Measurements from ENCODE around the gene ETFA.

ETFA gene

GRCh38 chr15:76222159-76222558 lies 89.1 kb downstream of the ETFA start:
- Histone ChIP-seq H3K27ac (ENCODE audit: low read length) (no peak overlapping the region), H3K36me3 (replicated peaks; ENCODE audit: insufficient read depth, low read length) (no peaks in the 10 kb centered on the region; the same call in 1 of the 2 replicates), H3K27me3 (replicated peaks; ENCODE audit: insufficient read depth, low read length) (no peaks in the 10 kb centered on the region), H3K4me1 (ENCODE audit: low read length) (peaks cover 46% of the 10 kb centered on the region), H3K9me2 (replicated peaks; ENCODE audit: insufficient read depth, low read length) (no peaks in the 10 kb centered on the region), H3K79me2 (ENCODE audit: low read length) (peaks cover 18% of the 10 kb centered on the region; the same call in 1 of the 2 replicates), H3K4me2 (ENCODE audit: low read depth, low read length) (no peak overlapping the region), H3K9ac (ENCODE audit: low read length) (no peak overlapping the region), H4K20me1 (ENCODE audit: insufficient read depth, low read length) (no peaks in the 10 kb centered on the region), H3F3A (ENCODE audit: insufficient read depth, low read length) (peaks cover 22% of the 10 kb centered on the region), H2AFZ (ENCODE audit: low read length) (no peak overlapping the region), H3K4me3 (ENCODE audit: low read length) (no peak overlapping the region), H3K9me3 (replicated peaks; ENCODE audit: insufficient read depth, low read length) (no peaks in the 10 kb centered on the region)
- no peak for DNase-seq
- TF ChIP-seq EZH2phosphoT487 (IDR thresholded peaks at IDR 0.05; ENCODE audit: low read length) (no peak), EZH2 (optimal IDR thresholded peaks at IDR 0.05; ENCODE audit: low read depth, low read length) (no peak)
- TF ChIP-seq, protein P1, sequence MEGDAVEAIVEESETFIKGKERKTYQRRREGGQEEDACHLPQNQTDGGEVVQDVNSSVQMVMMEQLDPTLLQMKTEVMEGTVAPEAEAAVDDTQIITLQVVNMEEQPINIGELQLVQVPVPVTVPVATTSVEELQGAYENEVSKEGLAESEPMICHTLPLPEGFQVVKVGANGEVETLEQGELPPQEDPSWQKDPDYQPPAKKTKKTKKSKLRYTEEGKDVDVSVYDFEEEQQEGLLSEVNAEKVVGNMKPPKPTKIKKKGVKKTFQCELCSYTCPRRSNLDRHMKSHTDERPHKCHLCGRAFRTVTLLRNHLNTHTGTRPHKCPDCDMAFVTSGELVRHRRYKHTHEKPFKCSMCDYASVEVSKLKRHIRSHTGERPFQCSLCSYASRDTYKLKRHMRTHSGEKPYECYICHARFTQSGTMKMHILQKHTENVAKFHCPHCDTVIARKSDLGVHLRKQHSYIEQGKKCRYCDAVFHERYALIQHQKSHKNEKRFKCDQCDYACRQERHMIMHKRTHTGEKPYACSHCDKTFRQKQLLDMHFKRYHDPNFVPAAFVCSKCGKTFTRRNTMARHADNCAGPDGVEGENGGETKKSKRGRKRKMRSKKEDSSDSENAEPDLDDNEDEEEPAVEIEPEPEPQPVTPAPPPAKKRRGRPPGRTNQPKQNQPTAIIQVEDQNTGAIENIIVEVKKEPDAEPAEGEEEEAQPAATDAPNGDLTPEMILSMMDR (IDR thresholded peaks at IDR 0.05; ENCODE audit: low read length): no peak

DNA sequence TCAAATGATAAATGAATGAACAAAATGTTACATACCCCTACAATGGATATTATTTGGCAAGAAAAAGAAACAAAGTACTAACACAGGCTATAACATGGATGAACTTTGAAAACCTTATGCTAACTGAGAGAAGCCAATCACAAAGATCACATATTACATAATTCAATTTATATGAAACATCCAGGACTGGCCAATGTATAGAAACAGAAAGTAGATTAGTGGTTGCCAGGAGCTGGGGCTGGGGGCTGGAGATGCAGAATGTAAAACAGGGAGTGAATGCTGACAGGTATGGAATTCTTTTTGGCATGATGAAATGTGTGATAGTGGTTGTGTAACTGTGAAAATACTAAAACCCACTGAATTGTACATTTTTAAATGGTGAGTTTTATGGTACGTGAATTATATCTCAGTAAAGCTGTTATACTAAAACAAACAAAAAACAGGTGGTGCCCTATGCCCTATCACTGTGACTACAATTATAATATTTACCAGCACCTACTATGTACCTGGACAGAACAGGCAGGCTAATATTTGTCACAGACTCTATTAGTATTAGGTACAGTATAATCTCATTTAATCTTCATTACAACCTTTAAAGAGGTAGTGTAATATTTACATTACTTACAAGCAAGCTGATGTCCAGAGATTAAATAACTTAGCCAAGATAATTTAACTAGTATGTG lies 90.0 kb downstream of the ETFA start:
- Histone ChIP-seq H3F3A (ENCODE audit: insufficient read depth, low read length) (peaks cover 22% of the 10 kb centered on the region), H3K27ac (ENCODE audit: low read length) (no peak overlapping the region), H2AFZ (ENCODE audit: low read length) (no peak overlapping the region), H3K4me3 (ENCODE audit: low read length) (no peak overlapping the region), H4K20me1 (ENCODE audit: insufficient read depth, low read length) (no peaks in the 10 kb centered on the region), H3K9me2 (replicated peaks; ENCODE audit: insufficient read depth, low read length) (no peaks in the 10 kb centered on the region), H3K9ac (ENCODE audit: low read length) (no peak overlapping the region), H3K79me2 (ENCODE audit: low read length) (peaks cover 18% of the 10 kb centered on the region; the same call in 1 of the 2 replicates), H3K4me2 (ENCODE audit: low read depth, low read length) (no peak overlapping the region), H3K9me3 (replicated peaks; ENCODE audit: insufficient read depth, low read length) (no peaks in the 10 kb centered on the region), H3K36me3 (replicated peaks; ENCODE audit: insufficient read depth, low read length) (no peaks in the 10 kb centered on the region; the same call in 1 of the 2 replicates), H3K27me3 (replicated peaks; ENCODE audit: insufficient read depth, low read length) (no peaks in the 10 kb centered on the region), H3K4me1 (ENCODE audit: low read length) (peaks cover 47% of the 10 kb centered on the region)
- no peak for DNase-seq
- TF ChIP-seq, protein P1 (IDR thresholded peaks at IDR 0.05; ENCODE audit: low read length): no peak
- TF ChIP-seq EZH2 (optimal IDR thresholded peaks at IDR 0.05; ENCODE audit: low read depth, low read length) (no peak), EZH2phosphoT487 (IDR thresholded peaks at IDR 0.05; ENCODE audit: low read length) (no peak)

DNA sequence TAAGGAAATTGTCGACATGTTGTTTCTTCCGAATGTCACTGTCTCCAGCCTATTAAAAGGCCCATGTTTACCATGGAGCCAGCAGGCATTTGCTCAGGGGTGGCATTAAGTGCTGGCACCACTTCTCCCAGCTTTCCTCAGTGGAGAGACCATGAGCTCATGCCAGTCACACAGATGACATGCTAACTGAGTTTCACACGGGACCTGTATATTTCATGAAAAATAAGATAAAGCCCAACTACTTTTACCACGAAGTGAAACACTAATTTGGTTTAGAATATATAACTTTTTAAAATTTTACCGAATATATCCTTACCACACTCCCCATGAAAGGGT lies 93.4 kb downstream of the ETFA start:
- no peak overlapping the region for H2AFZ ChIP-seq (ENCODE audit: low read length)
- TF ChIP-seq, protein P1 (IDR thresholded peaks at IDR 0.05; ENCODE audit: low read length): no peak
- TF ChIP-seq EZH2phosphoT487 (IDR thresholded peaks at IDR 0.05; ENCODE audit: low read length) (no peak), EZH2 (optimal IDR thresholded peaks at IDR 0.05; ENCODE audit: low read depth, low read length) (no peak)
- H3K27me3 ChIP-seq (replicated peaks; ENCODE audit: insufficient read depth, low read length): no peaks in the 10 kb centered on the region
- no peak overlapping the region for H3K4me3 ChIP-seq (ENCODE audit: low read length)
- H3K9ac ChIP-seq (ENCODE audit: low read length): no peak overlapping the region
- no peaks in the 10 kb centered on the region for H3K9me2 ChIP-seq (replicated peaks; ENCODE audit: insufficient read depth, low read length)
- no peak for DNase-seq
- H3K27ac ChIP-seq (ENCODE audit: low read length): peak overlapping the region; percentile 48; the same call in 1 of the 2 replicates
- no peaks in the 10 kb centered on the region for H3K36me3 ChIP-seq (replicated peaks; ENCODE audit: insufficient read depth, low read length)
- peaks cover 25% of the 10 kb centered on the region for H3K4me1 ChIP-seq (ENCODE audit: low read length)
- no peaks in the 10 kb centered on the region for H4K20me1 ChIP-seq (ENCODE audit: insufficient read depth, low read length)
- H3K9me3 ChIP-seq (replicated peaks; ENCODE audit: insufficient read depth, low read length): no peaks in the 10 kb centered on the region
- peaks cover 11% of the 10 kb centered on the region; the same call in 1 of the 2 replicates for H3F3A ChIP-seq (ENCODE audit: insufficient read depth, low read length)
- H3K4me2 ChIP-seq (ENCODE audit: low read depth, low read length): no peak overlapping the region
- H3K79me2 ChIP-seq (ENCODE audit: low read length): peaks cover 18% of the 10 kb centered on the region; the same call in 1 of the 2 replicates
